ENCODE measurements around the gene RPP25. TPM values are rescaled to one million over a fixed set of nuclear protein-coding genes. Genes with fewer than 3 reads are reported as not detected.

The RPP25 gene
- total and polyA plus RNA-seq, 2 of the 13 experiments (the other 11 are each of a cell fraction or from before 2014, with no cell fraction given), result 0.05 to 0.11 TPM

DNA sequence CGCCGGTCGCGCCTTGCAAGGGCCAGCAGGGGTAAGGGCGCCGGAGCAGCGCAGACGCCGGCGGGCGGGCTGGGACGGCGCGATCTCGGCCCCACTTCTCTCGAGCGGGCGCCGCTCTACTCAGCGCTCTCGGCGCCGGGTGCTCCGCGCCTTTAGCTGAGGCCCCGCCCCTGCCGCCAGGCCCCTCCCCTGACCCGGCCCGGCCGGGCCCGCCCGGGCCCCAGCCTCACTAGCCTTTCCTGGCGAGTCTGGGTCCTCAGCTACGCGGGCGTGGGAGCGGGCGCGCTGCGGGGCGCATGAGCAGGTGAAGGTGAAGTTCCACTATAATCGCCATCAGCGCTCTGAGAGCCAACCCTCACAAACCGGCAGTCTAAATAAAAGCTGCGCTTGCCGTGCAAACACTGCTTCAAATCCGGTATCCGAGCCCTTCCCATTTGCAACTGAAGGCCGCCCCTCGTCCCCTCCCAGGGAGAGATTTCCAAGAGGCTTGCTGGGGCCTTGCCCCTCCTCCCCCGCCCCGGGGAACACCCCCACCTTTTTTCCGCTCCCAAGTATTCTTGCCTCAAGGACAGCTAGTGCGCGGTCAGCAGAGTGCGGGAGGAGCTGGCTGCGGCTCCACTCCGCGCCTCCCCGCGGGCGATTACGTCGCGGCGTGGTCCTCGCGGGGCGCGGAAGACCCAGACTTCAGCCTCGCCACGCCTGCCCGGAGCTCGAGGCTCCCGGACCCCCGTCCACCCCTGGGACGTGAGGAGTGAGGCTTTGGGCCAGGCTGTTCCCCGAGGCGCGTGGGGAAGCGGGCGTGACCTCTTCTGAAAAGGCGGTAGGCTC is at the start of gene RPP25 (continued):
- TF ChIP-seq, protein P1, sequence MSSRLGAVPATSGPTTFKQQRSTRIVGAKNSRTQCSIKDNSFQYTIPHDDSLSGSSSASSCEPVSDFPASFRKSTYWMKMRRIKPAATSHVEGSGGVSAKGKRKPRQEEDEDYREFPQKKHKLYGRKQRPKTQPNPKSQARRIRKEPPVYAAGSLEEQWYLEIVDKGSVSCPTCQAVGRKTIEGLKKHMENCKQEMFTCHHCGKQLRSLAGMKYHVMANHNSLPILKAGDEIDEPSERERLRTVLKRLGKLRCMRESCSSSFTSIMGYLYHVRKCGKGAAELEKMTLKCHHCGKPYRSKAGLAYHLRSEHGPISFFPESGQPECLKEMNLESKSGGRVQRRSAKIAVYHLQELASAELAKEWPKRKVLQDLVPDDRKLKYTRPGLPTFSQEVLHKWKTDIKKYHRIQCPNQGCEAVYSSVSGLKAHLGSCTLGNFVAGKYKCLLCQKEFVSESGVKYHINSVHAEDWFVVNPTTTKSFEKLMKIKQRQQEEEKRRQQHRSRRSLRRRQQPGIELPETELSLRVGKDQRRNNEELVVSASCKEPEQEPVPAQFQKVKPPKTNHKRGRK (CRISPR knock-in tag; IDR thresholded peaks at IDR 0.05), result no peak
- TF ChIP-seq ZNF674 (CRISPR knock-in tag; IDR thresholded peaks at IDR 0.05; ENCODE audit: low read depth), result no peak
- TF ChIP-seq ERF (CRISPR knock-in tag; IDR thresholded peaks at IDR 0.05), result no peak; the same call in 1 of the 2 replicates
- no peak for TF ChIP-seq DNMT3B (CRISPR knock-in tag; conservative IDR thresholded peaks at IDR 0.05)
- no peak for TF ChIP-seq ZNF709 (CRISPR knock-in tag; IDR thresholded peaks at IDR 0.05)
- TF ChIP-seq ELF1 (CRISPR knock-in tag; IDR thresholded peaks at IDR 0.05), result no peak
- no peak for TF ChIP-seq ATAD3A (CRISPR knock-in tag; IDR thresholded peaks at IDR 0.05)
- TF ChIP-seq MEIS1 (CRISPR knock-in tag; IDR thresholded peaks at IDR 0.05; ENCODE audit: borderline replicate concordance), result no peak
- TF ChIP-seq, protein P2, sequence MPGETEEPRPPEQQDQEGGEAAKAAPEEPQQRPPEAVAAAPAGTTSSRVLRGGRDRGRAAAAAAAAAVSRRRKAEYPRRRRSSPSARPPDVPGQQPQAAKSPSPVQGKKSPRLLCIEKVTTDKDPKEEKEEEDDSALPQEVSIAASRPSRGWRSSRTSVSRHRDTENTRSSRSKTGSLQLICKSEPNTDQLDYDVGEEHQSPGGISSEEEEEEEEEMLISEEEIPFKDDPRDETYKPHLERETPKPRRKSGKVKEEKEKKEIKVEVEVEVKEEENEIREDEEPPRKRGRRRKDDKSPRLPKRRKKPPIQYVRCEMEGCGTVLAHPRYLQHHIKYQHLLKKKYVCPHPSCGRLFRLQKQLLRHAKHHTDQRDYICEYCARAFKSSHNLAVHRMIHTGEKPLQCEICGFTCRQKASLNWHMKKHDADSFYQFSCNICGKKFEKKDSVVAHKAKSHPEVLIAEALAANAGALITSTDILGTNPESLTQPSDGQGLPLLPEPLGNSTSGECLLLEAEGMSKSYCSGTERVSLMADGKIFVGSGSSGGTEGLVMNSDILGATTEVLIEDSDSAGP (CRISPR knock-in tag; IDR thresholded peaks at IDR 0.05; ENCODE audit: borderline replicate concordance), result peak; percentile 33; the same call in 1 of the 2 replicates
- TF ChIP-seq, protein P3, sequence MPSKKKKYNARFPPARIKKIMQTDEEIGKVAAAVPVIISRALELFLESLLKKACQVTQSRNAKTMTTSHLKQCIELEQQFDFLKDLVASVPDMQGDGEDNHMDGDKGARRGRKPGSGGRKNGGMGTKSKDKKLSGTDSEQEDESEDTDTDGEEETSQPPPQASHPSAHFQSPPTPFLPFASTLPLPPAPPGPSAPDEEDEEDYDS (CRISPR knock-in tag; IDR thresholded peaks at IDR 0.05), result no peak
- no peak for TF ChIP-seq ZNF431 (CRISPR knock-in tag; IDR thresholded peaks at IDR 0.05; ENCODE audit: borderline replicate concordance, low read depth)
- TF ChIP-seq SATB2 (CRISPR knock-in tag; IDR thresholded peaks at IDR 0.05), result no peak
- TF ChIP-seq AKAP8 (CRISPR knock-in tag; IDR thresholded peaks at IDR 0.05), result no peak
- TF ChIP-seq, protein P4, sequence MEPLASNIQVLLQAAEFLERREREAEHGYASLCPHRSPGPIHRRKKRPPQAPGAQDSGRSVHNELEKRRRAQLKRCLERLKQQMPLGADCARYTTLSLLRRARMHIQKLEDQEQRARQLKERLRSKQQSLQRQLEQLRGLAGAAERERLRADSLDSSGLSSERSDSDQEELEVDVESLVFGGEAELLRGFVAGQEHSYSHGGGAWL (CRISPR knock-in tag; IDR thresholded peaks at IDR 0.05), result peak; percentile 16; the same call in 1 of the 2 replicates
- no peak for TF ChIP-seq NFE2L2 (IDR thresholded peaks at IDR 0.05; ENCODE audit: low read length)
- TF ChIP-seq ZNF773 (CRISPR knock-in tag; IDR thresholded peaks at IDR 0.05; ENCODE audit: borderline replicate concordance), result no peak
- no peak for TF ChIP-seq ZNF205 (CRISPR knock-in tag; IDR thresholded peaks at IDR 0.05)
- TF ChIP-seq, protein P5, sequence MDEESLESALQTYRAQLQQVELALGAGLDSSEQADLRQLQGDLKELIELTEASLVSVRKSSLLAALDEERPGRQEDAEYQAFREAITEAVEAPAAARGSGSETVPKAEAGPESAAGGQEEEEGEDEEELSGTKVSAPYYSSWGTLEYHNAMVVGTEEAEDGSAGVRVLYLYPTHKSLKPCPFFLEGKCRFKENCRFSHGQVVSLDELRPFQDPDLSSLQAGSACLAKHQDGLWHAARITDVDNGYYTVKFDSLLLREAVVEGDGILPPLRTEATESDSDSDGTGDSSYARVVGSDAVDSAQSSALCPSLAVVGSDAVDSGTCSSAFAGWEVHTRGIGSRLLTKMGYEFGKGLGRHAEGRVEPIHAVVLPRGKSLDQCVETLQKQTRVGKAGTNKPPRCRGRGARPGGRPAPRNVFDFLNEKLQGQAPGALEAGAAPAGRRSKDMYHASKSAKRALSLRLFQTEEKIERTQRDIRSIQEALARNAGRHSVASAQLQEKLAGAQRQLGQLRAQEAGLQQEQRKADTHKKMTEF (CRISPR knock-in tag; IDR thresholded peaks at IDR 0.05), result peak; percentile 20; the same call in 1 of the 2 replicates
- TF ChIP-seq AGO1 (IDR thresholded peaks at IDR 0.05; ENCODE audit: low read depth, low read length, poor library complexity, severe bottlenecking), result no peak
- 0 out of 2 replicates have a peak, but pooled peaks have one; percentile 57 for TF ChIP-seq FOXC1 (CRISPR knock-in tag; IDR thresholded peaks at IDR 0.05; ENCODE audit: borderline replicate concordance)
- TF ChIP-seq ZNF878 (CRISPR knock-in tag; IDR thresholded peaks at IDR 0.05), result no peak
- no peak for TF ChIP-seq SRSF9 (IDR thresholded peaks at IDR 0.05; ENCODE audit: borderline replicate concordance, insufficient read depth, low read depth, low read length, poor library complexity, severe bottlenecking)
- no peak for TF ChIP-seq KLF13 (CRISPR knock-in tag; IDR thresholded peaks at IDR 0.05)
- peak; percentile 47; the same call in 1 of the 2 replicates for TF ChIP-seq HDAC1 (CRISPR knock-in tag; IDR thresholded peaks at IDR 0.05)
- TF ChIP-seq MTF2 (CRISPR knock-in tag; IDR thresholded peaks at IDR 0.05; ENCODE audit: borderline replicate concordance), result no peak

All from HepG2 (cell line).